PC-9 (cell line): ENCODE measurements around the gene TSTD1.

ENCODE experiments used
- CTCF ChIP-seq: fragments of 200-600 bp; sonication (generic); conservative IDR thresholded peaks from 2 replicates; pipeline ENCODE4 v1.6.1; 2017; ENCODE audit warnings: mixed run types, antibody characterized with exemption, mild to moderate bottlenecking, moderate library complexity
- EZH2 ChIP-seq: fragments of 200-600 bp; sonication (generic); IDR thresholded peaks from 2 replicates; pipeline ENCODE4 v1.8.0; 2017; ENCODE audit warnings: antibody characterized with exemption, low read depth

GRCh38 chr1:161079436-161080110 is 40.8 kb upstream of the TSTD1 start:
- TF ChIP-seq CTCF (no peak), EZH2 (no peak)
